GM19023 (cell line): ENCODE results near the gene FASN.
"Not testable (repeated sequence)": the region's sequence is repeated elsewhere in the genome, so short reads cannot be mapped to it uniquely, and the experiment has no call there.

ENCODE experiments used
- ATAC-seq: cut with Tn5 transposase; IDR thresholded peaks from one replicate; pipeline ENCODE4 v1.9.1; 2021; ENCODE audit warnings: mild to moderate bottlenecking, moderate library complexity; ENCODE audit not compliant: unreplicated experiment

Gene FASN

DNA sequence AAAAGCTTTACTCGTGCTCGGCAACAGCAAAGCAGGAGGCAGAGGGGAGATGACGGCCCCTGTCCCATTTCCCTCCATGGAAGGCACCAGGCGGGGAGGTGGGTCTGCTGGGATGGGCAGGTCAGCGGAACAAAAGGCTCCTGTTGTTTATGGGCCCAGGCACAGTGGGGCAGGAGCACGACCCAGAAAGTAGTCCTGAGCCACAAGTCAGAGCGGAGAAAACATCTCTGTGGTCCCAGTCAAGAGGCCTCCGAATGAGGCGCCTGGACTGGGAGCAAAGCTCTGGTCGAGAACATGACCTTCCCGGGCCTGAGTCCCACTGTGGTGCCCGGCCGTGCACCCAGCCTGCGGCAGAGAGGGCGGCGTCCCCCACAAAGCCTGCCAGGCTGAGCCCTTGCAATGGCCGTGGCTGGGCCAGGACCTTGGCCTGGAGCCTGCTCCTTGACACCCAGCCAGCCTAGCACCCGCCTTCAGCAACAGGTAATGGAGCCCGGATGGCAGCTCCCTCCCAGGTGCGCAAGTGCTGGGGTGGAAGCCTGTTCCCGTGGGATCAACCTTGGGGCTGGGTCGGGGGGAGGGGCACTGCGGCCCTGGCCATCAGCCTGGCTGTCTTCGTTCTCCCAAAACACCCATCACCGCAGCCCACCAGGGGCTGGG, 50.0 kb downstream of the FASN start:
- ATAC-seq: no peak

DNA sequence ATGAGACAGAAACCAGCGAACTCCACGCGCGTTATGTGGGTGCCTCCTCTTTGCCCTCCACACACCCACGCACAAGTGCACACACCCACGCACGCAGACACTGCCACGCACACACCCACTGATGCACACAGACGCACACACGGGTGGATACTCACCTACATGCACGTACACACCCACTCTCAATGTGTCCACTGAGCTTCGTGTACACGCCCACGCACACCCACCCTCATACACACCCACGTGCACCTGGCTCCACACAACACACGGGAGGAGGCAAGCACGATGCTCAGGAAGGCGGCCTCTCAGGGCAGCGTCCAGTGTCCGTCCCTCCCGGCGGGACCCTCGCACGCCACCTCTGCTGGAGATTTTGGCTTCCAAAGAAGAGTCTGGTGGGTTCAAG, 50.7 kb downstream of the FASN start:
- no peak for ATAC-seq

DNA sequence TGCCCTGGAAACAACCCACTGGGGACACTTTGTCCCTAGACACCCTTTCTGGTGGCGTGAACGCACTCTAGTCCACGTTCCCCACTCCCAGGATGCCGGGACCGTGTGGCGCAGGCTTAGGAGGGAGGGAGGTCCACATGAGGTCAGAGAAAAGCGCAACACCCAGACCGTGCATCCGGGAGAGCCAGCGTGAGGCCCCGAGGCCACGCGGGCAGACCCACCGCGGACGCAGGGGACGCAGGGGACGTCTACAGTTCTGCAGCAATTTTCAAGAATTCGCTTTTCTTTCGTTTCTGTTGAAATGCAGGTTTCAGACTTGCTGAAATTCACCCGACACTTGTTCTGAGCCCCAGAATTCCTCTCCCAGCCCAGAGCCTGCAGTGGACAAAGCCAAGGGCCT, 51.1 kb downstream of the FASN start:
- no peak for ATAC-seq

DNA sequence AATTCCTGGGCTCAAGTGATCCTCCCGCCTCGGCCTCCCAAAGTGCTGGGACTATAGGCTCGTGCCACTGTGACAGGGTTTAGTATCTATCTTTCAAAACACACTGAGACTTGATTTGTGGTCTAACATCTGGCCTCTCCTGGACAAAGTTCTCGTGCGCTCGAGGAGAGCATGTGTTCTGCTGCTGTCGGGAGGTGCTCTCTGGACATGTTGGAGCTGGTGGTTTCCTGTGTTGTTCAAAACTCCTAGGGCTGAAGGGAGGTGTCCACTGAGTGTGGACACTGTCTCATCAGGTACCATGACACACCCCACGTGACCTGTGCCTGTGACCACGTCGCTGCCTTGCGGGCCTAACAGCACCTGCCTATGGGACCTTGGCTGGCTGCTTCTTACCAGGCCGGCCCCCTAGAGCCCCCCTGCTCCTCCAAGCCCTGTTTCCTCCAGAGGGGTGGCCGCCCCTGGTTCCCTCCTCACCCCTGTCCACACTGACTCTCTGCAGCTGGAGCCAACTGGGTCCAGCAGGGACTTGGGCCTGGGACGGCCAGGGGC, 52.0 kb downstream of the FASN start:
- ATAC-seq: no peak

DNA sequence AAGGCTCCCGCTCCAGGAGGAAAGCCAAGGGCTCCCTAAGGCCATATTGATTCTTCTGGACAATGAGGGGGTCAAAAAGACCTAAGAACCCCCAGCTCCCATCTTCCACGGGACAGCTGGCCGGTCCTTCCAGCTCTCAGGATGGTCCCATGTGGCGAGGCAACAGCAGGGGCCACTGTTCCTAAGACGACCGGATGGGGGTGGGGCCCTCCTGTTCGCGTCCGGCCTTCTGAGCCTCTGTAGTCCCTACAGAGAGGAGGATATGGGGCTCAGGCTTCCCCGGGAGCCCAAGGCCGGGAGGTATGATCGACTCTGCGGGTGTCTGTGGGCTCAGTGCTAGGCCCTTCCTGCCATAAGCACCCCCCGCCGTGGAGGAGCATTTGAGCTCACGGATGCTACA, 54.5 kb downstream of the FASN start:
- ATAC-seq: no peak

DNA sequence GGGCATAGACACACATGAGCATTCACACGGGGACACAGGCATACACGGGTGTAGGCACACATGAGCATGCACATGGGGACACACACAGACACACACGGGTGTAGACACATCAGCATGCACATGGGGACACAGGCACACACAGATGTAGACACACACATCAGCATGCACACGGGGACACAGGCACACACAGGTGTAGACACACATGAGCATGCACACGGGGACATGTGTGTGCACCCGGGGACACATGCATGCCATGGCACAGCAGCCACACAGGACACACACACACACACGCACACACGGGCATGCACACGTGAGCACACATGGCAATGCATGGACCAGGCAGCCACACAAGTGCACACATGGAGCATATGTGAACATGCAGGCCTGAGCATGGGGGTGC, 55.4 kb downstream of the FASN start:
- no peak for ATAC-seq

DNA sequence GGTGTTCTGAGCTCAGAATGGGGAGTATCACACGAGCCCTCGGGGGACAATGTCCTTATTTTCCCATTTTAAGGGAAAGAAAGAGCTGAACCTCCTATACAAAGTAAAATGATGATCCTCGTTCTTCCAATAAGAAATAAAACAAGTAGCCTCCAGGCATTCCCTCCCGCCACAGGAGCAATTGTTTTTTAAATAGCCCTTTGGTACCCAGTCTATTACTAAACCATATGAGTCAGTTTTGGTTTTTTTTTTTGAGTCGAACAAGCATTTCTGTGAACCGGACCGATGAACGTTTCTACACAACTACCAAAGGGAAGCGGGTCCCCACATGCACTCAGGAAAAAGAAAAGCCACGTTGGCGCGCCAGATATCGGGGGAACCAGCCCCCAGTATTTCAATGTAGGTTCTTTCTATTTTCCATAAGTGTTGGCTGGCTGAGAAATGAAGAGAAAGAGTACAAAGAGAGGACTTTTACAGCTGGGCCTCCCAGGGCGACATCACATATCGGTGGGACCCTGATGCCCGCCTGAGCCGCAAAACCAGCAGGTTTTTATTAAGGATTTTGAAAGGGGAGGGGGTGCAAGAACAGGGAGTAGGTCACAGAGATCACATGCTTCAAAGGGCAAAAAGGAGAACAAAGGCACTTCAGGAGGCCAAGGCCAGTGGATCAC, 56.8 kb downstream of the FASN start:
- ATAC-seq: no peak

DNA sequence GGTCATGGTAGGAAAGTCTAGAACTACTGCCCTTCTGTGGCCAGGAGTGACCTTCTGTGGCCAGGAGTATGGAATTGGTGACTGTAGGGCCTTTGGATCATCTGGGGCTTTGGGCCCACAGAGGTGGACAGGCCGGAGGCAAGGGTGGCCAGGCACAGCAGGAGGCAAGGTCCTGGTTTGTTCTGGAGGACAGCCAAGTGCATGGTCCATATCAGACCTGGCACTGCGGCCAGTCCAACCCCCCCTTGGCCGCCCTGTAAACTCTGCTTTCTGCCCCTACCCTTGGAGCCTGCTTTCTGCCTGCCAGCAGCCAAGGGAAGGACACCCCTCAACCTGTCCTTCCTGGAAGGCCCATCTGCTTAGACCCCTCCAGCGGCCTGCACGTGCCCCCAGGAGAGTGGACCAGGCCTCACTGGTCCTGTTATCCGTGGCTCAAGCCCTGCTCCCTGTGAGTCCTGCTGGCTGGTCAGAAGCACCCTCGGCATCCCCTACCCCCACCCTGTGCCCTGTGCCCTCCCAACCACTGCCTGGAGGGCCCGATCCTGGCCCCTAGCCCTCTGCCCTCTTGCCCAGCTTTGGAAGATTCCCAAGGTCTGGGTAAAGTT, 58.2 kb downstream of the FASN start:
- ATAC-seq: no peak

DNA sequence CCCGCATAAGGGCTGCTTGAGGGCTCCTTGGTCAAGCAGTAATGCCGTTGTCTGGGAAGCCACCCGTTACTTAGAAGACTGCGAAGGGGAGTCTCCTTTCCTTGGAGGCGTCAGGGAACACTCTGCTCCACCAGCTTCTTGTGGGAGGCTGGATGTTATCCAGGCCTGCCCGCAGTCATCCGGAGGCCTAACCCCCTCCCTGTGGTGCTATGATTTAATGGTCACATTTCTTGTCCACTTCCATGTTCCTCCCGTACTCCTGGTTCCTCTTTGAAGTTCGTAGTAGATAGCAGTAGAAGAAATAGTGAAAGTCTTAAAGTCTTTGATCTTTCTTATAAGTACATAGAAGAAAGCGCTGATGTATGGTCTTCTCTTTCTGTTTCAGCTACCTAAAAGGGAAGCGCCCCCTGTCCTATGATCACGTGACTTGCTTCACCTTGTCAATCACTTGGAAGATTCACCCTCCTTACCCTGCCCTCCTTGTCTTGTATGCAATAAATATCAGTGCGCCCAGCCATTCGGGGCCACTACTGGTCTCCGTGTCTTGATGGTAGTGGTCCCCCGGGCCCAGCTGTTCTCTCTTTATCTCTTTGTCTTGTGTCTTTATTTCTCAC, 59.1 kb downstream of the FASN start:
- ATAC-seq: not testable (repeated sequence)

DNA sequence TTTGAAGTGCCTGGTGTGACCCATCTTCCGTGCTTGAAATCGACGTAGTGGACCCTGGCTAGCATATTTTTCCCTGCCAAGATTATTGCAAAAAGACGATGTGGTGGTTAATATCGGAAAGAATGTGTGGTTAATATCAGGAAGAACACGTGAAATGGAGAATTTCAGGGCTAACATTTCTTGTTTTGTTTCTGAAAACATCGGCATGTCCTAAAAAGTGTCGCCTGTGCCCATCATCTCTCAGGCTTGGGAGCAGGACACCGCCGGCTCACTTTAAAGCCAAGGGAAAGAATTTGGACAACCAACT, 60.2 kb downstream of the FASN start:
- no peak for ATAC-seq

DNA sequence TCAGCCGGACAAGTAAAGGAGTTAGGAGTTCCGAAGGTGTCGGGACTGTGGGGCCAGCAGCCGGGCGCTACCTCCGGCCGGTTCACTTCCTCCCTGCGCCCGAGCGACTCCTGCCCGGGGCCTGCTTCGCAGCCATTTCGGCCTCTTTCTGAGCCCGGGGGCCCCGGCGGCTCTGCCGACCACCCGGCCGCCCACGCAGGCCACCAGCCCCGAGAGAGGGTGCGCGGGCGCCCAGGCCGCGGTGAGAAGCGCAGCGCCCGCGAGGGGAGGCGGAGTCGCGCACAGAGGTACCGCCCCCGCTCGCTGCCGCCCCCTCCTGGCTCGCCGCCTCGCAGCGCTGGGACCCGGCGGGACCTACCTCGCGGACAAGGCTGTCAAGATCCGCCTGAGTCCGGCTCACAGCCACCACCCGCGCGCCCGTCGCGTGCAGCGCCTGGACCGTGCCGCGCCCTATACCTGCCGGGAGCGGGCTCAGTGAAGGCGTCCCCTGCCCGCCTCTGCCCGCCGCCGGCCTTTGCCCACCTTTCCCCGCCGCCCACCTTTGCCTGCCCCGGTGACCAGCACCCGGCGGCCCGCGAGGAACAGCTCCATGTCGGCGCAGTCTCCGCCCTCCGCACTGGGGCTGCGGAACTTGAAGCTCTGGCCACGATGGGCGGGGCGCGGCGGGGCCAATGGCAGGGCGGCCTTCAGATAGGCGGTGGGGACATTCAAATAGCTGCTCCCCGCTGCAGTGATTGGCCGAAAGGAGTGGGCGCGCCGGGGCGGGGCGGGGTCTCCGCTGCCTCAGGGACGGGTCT, 60.7 kb downstream of the FASN start, which contains the start of gene DCXR:
Gene DCXR, minus strand, starts transcription at position 606 of the 797 bp plus-strand sequence. Its CDS starts 15 bp downstream, at position 591.
- ATAC-seq: peak; percentile 85

DNA sequence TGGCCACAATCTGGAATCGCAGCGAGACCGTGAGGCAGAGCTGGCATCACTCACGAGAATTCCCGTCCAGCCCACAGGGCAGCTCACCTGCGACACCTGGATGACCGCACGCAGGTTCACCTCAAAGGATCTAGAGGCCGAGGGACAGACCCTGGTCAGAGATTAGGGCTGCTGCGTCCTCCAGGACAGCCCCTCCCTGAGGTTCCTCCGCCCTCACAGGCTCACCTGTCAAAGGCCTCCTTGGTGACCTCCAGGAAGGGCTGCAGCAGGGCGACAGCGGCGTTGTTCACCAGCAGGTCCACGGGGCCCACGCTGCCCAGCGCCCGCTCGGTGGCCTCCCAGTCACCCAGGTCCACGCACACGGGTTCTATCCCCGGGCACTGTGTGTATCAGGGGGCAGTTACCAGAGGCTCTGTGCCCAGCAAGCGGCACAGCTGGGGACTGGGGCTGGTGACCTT, 61.4 kb downstream of the FASN start:
- no peak for ATAC-seq

DNA sequence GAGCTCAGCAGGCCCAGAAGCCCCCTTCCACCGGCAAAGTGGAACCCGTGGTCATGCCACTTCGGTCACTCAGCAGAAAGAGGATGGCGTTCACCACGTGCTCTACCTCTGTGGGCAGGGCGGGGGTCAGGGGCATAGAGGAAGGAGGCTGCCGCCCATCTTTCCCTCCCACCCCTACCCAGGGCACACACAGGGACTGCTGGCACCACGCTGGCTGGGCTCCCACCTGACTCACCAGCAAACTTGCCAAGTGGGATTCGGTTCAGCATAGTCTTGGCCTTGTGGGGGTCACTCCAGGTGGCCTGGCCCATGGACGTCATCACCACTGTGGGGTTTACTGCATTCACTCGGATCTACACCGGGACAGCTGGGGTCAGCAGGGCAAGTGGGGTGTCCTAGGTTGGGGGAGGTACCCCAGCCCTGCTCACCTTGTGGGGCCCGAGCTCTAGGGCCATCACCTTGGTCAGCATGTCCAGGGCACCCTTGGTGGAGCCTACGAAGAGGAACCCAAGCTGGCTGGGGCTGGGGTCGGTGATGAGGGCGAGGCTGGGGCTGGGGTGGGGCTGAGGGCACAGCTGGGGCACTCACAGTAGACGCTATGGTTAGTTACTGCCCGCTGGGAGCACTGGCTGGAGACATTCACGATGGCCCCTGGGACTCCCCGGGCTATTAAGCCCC, 61.9 kb downstream of the FASN start:
- no peak for ATAC-seq

DNA sequence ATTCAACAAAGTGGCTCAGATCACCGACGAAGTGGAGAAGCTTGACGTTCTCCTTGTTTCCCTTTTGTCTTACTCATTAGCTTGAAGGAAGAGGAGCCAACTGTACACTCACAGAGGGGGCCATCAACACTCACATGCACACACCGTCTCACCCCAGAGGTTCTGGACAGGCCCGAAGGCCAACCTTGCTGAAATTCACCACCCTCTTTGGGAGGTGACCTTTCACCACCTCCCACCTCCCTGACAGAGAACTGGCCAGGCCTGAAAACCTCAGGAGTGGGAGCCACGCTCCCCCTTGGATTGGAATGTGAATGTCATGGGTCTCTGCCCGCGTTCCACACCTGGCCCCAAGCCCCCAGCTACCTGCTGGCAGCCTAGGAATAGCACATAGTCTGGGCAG, 62.5 kb downstream of the FASN start:
- ATAC-seq: no peak

DNA sequence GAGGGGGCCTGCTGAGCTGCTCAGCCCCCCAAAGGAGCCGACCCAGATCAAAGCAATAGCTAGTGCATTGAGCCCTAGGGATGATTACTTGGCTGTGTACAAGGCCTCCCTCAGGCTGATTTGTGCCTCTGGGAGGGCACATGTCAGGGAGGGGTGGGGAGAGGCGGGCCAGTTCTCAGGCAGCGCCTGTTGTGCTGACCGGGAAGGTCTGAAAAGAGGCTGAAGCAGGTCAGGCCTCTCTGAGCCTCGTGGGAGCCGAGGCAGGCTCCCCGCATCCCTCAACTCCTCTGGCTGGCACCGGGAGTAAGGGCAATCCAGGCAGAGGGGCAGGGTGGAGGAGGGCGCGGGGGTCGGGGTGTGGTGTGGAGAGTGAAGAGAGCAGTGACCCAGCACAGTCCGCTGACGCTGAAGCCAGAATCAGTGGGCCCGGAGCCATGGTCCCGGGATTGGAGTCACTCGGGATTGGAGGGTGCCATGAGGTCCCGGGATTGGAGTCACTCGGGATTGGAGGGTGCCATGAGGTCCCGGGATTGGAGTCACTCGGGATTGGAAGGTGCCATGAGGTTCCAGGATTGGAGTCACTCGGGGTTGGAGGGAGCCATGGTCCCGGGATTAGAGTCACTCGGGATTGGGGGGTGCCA, 63.5 kb downstream of the FASN start:
- no peak for ATAC-seq

DNA sequence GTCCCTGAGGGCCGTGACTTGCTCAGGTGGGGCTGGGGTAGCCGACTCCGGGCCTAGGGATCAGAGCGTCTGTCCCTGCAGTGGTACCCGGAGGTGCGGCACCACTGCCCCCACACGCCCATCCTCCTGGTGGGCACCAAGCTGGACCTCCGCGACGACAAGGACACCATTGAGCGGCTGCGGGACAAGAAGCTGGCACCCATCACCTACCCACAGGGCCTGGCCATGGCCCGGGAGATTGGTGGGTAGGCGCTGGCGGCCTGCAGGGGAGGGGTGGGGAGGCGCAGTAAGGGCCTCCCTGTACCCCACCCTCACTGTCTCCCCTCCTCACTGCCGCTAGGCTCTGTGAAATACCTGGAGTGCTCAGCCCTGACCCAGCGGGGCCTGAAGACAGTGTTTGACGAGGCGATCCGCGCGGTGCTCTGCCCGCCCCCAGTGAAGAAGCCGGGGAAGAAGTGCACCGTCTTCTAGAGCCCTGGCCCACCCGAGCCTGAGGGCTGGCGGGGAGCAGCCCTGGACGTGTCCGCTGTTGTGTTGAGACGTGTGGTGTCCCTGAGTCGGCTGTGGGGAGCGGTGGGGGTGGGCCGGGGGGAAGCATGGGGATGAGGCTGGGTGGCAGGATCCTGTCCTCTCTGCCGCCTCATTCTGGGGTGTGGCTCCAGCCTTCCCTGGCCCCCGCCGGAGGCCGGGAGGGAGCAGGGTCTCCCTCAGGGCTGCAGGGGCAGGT, 64.5 kb downstream of the FASN start:
- no peak for ATAC-seq

DNA sequence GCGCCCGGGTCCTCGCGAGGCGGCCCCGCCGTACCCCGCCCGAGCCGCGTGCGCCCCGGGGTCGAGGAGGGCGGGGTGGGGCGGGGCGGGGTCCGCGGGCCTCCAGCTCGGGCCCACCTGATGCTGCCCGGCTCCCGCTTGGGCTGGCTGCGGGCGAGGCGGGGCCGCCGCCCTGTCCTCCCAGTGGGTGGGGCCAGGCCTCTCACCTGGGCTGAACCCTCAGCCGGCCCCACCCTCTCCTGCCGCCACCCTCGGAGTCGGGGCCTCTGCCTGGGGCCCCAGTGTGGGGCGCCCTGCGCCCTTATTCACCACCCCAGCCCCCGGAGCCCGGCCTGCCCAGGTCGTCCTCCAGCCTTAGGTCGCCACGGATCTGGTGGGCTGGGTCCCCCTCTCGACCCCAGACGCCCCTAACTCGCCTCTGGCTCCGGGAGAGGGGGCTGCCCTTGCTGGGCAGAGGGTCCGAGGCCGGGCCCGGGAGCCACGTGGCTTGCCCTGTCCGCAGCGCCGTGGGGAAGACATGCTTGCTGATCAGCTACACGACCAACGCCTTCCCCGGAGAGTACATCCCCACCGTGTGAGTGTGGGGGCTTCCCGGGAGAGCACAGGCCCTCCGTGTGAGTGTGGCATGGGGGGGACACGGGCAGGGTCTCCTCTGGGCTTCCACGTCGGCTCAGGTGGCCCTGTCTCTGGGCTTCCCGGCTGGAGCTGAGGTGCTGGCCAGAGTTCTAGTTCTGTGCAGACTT, 66.0 kb downstream of the FASN start:
- no peak for ATAC-seq

DNA sequence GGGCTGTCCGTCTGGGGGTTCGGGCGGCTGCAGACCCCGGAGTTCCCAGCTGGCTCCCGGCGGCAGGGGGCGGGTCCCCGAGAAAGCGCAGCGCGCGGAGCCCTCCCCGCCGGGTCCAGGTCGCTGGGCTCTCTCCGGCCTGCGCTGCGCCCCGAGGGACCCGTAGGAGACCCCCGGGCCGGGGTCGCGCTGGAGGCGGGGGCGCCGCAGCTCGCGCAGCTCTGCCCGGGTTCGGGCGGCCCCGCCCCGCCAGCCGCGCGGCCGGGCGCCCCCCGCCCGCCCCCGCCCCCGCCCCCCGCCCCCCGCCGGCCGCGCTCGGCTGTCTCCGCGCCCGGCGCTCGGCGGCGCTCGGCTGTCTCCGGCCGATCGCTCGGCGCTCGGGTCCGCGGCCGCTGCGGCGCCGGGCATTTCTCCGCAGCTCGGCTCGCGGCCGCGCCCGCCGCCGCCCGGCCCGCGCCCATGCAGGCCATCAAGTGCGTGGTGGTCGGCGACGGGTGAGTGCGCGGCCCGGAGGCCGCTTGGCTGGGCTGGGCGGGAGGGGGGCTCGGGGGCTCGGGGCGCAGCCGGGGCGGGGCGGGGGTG, 66.6 kb downstream of the FASN start, which contains the start of gene RAC3:
Gene RAC3, plus strand, starts transcription at position 376 of the 582 bp plus-strand sequence. Its CDS starts 84 bp downstream, at position 460.
- ATAC-seq: no peak
